A549 (cell line): Measurements from ENCODE around the gene PLA2G4F.

Experiments used
- CTCF ChIP-seq: fragments of >200 bp; sonication (Bioruptor Twin); formaldehyde crosslinking; IDR thresholded peaks from 3 replicates; pipeline ENCODE4 v1.5.1; 2016
- FOSL2 ChIP-seq, 2 experiments: fragments of 450-650 bp in 1 of 2; fragments of >200 bp in 1 of 2; sonication (Bioruptor Twin) in 1 of 2; formaldehyde crosslinking; IDR thresholded peaks; 2 replicates each; pipeline versions ENCODE4 v1.5.0 to v1.6.1; 2016 to 2020; ENCODE audit warnings: mild to moderate bottlenecking in 1 of 2, moderate library complexity in 1 of 2
- GATA3 ChIP-seq: IDR thresholded peaks from 2 replicates; pipeline ENCODE4 v1.6.1; 2012; ENCODE audit warnings: borderline replicate concordance
- NFE2L2 ChIP-seq: fragments of 150-350 bp; conservative IDR thresholded peaks from 2 replicates; pipeline ENCODE4 v1.6.1; 2014; ENCODE audit warnings: low read length
- POLR2A ChIP-seq: IDR thresholded peaks from 2 replicates; pipeline ENCODE4 v1.6.1; 2012; ENCODE audit warnings: mild to moderate bottlenecking, low read length
- REST ChIP-seq: fragments of 200-600 bp; sonication (generic); IDR thresholded peaks from 2 replicates; pipeline ENCODE4 v1.6.1; 2016; ENCODE audit warnings: antibody characterized with exemption, mild to moderate bottlenecking, moderate library complexity
- TF ChIP-seq, protein P1 (sequence below): fragments of >200 bp; sonication (Bioruptor Twin); formaldehyde crosslinking; IDR thresholded peaks from 3 replicates; pipeline ENCODE4 v1.6.1; 2016

- TF ChIP-seq NFE2L2 (no peak), FOSL2 (IDR thresholded peaks at IDR 0.05) (no peak), FOSL2 (CRISPR knock-in tag; IDR thresholded peaks at IDR 0.05) (no peak), CTCF (no peak), POLR2A (no peak), GATA3 (no peak), REST (no peak)
- TF ChIP-seq, protein P1, sequence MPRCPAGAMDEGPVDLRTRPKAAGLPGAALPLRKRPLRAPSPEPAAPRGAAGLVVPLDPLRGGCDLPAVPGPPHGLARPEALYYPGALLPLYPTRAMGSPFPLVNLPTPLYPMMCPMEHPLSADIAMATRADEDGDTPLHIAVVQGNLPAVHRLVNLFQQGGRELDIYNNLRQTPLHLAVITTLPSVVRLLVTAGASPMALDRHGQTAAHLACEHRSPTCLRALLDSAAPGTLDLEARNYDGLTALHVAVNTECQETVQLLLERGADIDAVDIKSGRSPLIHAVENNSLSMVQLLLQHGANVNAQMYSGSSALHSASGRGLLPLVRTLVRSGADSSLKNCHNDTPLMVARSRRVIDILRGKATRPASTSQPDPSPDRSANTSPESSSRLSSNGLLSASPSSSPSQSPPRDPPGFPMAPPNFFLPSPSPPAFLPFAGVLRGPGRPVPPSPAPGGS = no peak
Measured at GRCh38 chr15:42138411-42138810, 18.0 kb downstream of the PLA2G4F start.
